Fibroblast of villous mesenchyme (primary cell): ENCODE measurements around the gene KDM3A. TPM values are rescaled to one million over a fixed set of nuclear protein-coding genes. Genes with fewer than 3 reads are reported as not detected.
"Not testable (repeated sequence)": the region's sequence is repeated elsewhere in the genome, so short reads cannot be mapped to it uniquely, and the experiment has no call there.

Experiments used
- DNase-seq: peaks from one replicate; pipeline ENCODE4 v3.0.0-alpha.2; 2010; ENCODE audit warnings: low read depth
- H3K4me3 ChIP-seq: 2 replicates; pipeline ENCODE4 v1.5.1; 2011; ENCODE audit warnings: low read depth, mild to moderate bottlenecking, low read length
- total RNA-seq: library from RNA; depleted of rRNA; stranded (reverse); fragments of >200 nt; gene quantifications from 2 replicates; pipeline ENCODE4 v1.2.3, GENCODE V29; 2012
- TF ChIP-seq, protein P1 (sequence below): IDR thresholded peaks from 2 replicates; pipeline ENCODE4 v1.5.1; 2012; ENCODE audit warnings: low read depth, mild to moderate bottlenecking, low read length; ENCODE audit not compliant: insufficient read depth

The KDM3A gene
- total RNA-seq, 1 donor: 15.1 TPM

DNA sequence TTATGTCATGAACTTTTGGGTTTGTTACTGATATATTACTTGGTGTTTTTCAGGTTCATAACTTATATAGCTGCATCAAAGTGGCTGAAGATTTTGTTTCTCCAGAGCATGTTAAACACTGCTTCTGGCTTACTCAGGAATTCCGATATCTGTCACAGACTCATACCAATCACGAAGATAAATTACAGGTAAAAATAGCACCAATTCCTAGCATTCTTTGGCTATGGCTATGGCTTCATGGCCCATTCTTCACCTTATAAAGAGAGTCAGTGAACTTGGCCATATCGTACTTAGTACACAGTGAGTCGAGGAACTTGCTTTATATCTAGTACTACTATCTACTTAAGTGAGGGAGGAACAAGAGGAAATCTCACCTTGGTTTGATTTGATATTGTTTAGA is 49.9 kb downstream of the KDM3A start:
- no peak for DNase-seq
- H3K4me3 ChIP-seq: no peak overlapping the region
- TF ChIP-seq, protein P1, sequence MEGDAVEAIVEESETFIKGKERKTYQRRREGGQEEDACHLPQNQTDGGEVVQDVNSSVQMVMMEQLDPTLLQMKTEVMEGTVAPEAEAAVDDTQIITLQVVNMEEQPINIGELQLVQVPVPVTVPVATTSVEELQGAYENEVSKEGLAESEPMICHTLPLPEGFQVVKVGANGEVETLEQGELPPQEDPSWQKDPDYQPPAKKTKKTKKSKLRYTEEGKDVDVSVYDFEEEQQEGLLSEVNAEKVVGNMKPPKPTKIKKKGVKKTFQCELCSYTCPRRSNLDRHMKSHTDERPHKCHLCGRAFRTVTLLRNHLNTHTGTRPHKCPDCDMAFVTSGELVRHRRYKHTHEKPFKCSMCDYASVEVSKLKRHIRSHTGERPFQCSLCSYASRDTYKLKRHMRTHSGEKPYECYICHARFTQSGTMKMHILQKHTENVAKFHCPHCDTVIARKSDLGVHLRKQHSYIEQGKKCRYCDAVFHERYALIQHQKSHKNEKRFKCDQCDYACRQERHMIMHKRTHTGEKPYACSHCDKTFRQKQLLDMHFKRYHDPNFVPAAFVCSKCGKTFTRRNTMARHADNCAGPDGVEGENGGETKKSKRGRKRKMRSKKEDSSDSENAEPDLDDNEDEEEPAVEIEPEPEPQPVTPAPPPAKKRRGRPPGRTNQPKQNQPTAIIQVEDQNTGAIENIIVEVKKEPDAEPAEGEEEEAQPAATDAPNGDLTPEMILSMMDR: no peak

DNA sequence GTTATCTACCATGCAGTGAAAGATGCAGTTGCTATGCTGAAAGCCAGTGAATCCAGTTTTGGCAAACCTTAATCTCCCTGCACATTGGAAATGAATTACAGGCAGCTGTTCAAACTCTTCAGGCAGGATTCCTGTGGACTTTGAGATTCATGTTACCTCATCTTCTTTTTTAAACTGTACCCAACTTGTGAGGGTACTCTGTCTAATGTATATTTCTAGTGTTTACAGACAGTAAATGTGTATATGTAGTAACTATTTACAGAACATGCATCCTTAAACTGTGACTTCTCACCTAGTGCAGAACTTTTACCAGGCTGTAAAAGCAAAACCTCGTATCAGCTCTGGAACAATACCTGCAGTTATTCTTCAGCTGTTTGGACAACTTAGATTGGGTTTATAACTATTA is 50.9 kb downstream of the KDM3A start:
- TF ChIP-seq, protein P1: no peak
- DNase-seq: no peak
- no peak overlapping the region for H3K4me3 ChIP-seq

DNA sequence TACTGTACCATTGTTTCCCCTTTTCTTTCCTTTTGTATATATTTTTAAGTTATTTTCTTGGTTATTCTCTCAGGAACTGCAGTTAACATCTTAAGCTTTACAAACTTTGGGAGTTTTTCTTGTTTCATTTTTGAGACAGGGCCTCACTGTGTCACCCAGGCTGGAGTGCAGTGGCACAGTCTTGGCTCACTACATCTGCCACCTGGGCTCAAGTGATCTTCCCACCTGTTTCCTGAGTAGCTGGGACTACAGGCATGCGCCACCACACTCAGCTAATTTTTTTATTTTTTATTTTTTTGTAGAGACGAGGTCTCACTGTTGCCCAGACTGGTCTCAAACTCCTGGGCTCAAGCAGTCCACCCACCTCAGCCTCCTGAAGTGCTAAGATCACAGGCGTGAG is 55.2 kb downstream of the KDM3A start:
- H3K4me3 ChIP-seq, DNase-seq: not testable (repeated sequence)

DNA sequence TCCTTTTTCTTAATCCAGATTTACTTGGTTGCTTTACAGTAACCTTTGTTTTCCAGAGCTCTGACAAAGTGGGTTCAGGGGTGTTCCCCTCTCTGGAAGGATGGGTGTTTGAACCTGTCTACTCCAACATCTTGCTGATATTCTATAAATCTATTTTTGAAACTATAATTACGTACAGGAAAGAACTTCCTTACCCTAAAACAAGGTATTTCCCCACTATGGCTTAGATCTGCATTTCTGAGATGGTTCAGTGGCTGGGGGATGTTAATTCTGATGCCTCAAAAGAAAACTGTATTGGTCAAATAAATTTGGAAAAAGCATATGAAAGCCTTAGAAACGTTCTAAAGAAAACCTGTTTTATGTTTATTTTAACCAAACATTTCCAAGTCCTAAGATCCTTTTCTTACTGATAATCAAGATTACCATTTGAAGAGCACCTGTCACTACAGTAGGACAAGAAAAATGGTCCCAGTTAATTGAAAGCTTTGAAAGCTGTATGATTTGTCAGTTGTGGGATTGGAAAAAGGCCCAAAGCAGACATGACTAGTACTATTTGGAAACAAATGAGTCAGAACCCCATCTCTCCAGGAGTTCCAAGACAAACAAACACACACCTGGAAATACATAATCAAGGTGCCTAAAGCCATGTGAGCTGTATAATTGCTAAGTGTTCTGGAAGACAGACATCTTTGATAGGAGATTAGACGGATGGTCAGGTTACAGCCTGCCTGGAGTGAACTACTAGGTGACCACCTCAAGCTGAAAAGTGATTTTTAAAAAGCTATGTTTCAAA is 57.5 kb downstream of the KDM3A start:
- TF ChIP-seq, protein P1: no peak
- H3K4me3 ChIP-seq: no peak overlapping the region
- no peak for DNase-seq

DNA sequence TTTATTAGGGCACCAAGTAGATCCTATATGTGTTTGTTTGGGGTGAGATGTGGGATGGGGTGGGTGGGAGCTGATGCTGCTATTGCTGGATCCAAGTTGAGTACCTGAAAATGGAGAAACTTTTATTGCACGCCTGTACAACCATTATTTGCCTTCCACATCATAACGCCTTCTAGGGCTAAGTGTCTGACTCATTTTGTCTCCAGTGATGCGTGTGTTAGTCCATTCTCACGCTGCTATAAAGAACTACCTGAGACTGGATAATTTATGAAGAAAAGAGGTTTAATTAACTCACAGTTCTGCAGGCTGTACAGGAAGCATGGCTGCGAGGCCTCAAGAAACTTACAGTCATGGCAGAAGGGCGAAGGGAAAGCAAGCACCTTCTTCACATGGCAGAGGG is 58.2 kb downstream of the KDM3A start:
- TF ChIP-seq, protein P1: no peak
- no peak for DNase-seq

DNA sequence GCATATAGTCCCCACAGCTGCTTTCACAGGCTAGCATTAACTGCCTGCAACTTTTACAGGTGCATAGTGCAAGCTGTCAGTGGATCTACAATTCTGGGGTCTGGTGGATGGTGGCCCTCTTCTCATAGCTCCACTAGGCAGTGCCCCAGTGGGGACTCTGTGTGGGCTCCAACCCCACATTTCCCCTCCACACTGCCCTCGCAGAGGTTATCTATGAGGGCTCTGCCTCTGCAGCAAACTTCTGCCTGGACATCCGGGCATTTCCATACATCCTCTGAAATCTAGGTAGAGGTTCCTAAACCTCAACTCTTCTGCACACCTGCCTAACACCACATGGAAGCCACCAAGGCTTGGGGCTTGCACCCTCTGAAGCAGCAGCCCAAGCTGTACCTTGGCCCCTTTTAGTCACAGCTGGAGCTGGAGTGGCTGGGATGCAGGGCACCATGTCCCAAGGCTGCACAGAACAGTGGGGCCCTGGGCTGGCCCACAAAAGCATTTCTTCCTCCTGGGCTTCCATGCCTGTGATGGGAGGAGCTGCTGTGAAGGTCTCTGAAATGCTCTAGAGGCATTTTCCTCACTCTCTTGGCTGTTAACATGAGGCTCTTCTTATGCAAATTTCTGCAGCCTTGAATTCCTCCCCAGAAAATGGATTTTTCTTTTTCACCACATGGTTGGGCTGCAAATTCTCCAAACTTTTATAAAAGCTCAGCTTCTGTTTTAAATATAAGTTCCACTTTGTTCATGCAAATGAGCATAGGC is 59.3 kb downstream of the KDM3A start:
- H3K4me3 ChIP-seq: no peak overlapping the region
- DNase-seq: no peak
- TF ChIP-seq, protein P1: no peak

More for the DNA sequence above, 58.2 kb downstream of the KDM3A start:
- no peak overlapping the region for H3K4me3 ChIP-seq

DNA sequence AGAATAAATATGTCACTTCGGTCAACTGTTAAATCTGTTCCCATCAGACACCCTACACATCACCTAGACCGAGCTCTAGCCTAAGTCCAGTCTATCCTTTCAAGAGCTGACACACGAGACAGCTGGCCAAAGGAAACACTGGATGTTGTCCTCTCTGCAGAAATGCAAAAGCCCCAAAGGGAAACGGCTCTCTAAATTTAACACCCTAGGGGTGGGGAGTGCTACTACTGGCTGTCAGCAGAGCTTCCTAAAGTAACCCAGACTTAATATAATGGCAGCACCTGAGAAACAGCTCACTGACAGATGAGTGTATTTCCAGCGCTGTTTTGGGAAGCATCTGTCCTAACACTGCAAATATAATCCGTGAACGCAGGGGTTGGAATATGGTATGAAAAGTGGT is 66.4 kb downstream of the KDM3A start:
- TF ChIP-seq, protein P1: no peak
- DNase-seq: no peak
- H3K4me3 ChIP-seq: no peak overlapping the region
